HG03095 (cell line): ENCODE results near the gene CHAF1B.

ENCODE experiments used
- ATAC-seq: cut with Tn5 transposase; IDR thresholded peaks from one replicate; pipeline ENCODE4 v1.9.1; 2021; ENCODE audit warnings: moderate library complexity; ENCODE audit not compliant: unreplicated experiment

The CHAF1B gene

DNA sequence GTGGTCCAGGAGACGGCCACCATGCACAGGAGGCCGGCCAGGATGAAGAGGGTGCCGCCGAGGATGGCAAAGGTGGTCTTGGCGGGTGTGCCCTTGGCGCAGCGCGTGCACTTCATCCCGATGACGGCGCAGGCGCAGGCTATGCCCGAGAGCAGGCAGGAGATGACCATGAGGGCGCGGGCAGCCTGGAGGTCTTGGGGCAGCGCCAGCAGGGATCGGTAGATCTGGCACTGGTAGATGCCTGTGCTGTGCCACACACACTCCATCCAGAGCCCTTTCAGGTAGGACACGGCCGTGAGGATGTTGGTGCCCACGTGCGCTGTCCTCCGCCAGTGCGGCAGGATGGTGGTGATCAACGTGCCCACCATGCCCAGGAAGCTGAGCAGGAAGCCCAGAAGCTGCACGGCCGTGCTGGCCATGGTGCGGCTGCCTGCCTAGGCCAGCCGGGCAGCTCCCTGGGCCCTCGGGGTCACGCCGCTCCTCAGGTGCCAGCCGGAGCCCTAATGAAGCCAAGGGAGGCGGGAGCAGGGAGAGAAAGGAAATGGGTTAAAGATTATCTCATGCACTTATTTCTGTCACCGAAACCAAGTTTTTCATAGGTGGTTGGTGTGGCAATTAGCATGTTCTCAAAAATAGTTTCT, 76.2 kb downstream of the CHAF1B start:
- no peak for ATAC-seq

DNA sequence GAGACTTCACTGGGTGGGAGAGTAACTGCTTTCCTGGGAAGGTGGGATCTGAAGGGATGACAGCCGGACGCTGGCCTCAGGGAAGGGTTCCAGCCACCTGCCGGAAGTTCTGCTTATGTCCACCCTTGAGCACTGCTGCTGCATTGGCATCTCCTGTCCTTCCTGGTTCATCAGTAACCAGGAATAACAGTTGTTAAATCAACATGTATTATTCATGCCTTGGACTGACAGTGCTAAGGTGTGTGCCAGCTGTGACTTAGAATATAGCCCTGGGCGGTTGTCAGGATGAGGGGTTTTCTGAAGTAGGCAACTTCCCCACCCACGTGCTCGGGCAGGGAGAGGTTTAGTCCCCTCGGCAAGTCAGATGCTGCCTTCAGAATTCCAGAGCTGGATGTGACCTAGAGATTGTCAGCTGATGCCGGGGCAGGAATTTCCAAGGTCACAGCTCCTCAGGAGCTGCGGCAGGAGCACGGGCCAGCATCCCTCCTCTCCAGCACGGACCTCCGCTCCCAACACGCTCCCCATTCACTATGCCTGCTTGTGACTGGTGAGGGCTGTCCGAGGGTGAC, 76.8 kb downstream of the CHAF1B start:
- ATAC-seq, result no peak

DNA sequence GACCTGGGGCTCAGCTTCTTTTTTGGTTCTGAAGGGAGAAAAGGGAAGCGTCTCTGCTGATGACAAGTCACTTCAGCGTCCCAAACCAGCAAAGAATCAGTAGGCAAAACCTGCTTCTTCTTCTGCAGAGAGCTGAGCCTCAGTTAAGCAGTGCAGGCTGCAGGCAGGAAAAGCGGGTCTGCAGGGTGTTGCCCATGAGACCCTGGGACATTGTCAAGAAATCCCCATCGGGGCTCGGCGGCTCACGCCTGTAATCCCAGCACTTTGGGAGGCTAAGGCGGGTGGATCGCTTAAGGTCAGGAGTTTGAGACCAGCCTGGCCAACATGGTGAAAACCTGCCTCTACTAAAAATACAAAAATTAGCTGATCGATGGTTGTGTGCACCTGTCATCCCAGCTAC, 78.0 kb downstream of the CHAF1B start:
- no peak for ATAC-seq

DNA sequence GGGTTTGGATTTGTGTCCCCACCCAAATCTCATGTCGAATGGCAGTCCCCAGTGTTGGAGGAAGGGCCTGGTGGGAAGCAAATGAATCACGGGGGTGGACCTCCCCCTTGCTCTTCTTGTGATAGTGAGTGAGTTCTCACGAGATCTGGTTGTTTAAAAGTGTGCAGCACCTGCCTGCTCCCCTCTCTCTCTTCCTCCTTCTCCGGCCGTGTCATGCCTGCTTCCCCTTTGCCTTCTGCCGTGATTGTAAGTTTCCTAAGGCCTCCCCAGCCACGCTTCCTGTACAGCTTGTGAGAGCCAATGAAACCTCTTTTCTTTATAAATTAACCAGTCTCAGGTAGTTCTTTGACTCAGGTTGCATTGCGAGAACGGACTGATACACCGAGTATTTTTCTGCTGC, 78.8 kb downstream of the CHAF1B start:
- ATAC-seq, result no peak

DNA sequence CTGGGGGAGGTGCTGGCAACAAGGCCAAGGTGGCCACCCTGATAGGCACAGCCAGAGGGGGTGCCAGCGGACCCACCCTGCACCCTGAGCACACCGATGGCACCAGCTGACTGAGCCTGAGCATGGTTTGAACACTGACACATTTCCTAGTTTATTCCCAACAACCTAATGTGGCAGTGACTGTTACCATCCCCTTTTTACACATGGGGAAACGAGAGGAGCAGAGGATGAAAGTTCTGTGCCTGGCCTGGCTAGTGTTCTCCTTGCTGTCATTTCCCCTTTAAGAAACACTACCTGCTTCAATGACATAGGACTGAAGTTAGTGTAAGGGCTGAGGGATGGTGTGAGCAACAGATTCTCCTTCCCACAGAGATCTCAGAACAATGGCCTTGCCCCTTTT, 79.4 kb downstream of the CHAF1B start:
- no peak for ATAC-seq

DNA sequence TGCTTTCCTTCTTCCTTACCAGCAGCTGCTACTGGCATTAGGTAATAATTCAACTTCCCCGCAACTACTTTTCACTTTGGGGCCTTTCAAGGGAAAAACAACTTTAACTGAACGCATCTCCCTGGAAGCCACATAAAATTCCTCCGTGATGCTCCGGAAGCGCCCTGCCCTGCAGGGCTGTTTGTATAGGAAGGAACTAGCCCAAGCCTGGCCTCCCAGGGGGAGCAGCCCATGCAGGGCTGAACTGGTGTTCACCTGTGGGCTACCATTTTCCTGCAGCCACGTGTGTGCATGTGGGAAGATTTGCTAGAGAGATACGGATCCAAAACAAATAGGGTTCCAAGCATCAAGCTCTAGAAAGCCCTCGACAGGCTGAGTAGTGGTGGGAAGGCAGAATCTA, 80.3 kb downstream of the CHAF1B start:
- ATAC-seq, result no peak

DNA sequence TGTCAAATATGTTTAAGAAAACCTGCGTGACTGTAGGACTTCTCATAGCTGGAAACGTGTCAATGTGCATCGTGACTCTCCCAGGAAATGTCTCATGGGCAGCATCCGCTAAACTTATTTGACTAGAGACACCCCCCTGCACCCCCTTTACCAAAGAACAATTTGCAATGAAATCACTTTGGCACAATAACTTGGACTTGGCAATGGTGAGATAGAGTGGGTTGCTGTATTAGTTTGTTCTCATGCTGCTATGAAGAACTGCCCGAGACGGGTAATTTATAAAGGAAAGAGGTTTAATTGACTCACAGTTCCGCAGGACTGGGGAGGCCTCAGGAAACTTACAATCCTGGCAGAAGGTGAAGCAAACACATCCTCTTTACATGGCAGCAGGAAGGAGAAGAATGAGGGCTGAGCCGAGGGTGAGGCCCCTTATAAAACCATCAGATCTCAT, 80.9 kb downstream of the CHAF1B start:
- no peak for ATAC-seq
